Fibroblast of lung (primary cell): Measurements from ENCODE around the gene CELF5.

Experiments
- EZH2 ChIP-seq: IDR thresholded peaks from 2 replicates; pipeline ENCODE4 v1.5.1; 2012; ENCODE audit warnings: low read length, control low read depth, mild to moderate bottlenecking; ENCODE audit errors: missing control alignments
- TF ChIP-seq, protein P1 (sequence below), 2 donors: IDR thresholded peaks in 1 of 2; conservative IDR thresholded peaks in 1 of 2; 1 replicate in 1 of 2; 2 replicates in 1 of 2; pipeline ENCODE4 v1.5.1; 2011 to 2012; ENCODE audit warnings: low read length in 2 of 2, control low read depth in 1 of 2, inconsistent platforms in 1 of 2, low read depth in 1 of 2, mild to moderate bottlenecking in 1 of 2

DNA sequence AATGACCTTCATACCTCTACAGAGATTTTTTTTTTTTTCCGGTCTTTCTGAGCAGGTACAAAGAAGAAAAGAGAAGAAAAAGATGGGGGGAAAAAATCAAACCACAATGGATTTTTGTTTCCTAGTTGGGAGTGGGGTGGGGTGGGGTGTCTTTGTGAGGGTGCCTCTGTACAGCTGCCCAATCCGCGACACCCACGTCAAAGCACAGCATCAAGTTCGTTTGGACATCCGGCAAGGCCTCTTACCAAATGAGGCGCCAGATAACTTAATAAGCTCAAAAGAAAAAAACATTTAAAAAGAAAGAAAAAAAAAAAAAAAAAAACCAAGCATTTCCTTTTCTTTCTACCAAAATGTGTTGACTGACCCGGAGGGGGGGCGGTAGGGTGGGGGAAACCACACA is 71.6 kb downstream of the CELF5 start:
- TF ChIP-seq, protein P1, sequence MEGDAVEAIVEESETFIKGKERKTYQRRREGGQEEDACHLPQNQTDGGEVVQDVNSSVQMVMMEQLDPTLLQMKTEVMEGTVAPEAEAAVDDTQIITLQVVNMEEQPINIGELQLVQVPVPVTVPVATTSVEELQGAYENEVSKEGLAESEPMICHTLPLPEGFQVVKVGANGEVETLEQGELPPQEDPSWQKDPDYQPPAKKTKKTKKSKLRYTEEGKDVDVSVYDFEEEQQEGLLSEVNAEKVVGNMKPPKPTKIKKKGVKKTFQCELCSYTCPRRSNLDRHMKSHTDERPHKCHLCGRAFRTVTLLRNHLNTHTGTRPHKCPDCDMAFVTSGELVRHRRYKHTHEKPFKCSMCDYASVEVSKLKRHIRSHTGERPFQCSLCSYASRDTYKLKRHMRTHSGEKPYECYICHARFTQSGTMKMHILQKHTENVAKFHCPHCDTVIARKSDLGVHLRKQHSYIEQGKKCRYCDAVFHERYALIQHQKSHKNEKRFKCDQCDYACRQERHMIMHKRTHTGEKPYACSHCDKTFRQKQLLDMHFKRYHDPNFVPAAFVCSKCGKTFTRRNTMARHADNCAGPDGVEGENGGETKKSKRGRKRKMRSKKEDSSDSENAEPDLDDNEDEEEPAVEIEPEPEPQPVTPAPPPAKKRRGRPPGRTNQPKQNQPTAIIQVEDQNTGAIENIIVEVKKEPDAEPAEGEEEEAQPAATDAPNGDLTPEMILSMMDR (conservative IDR thresholded peaks at IDR 0.05 in 1 of 2, IDR thresholded peaks at IDR 0.05 in 1 of 2; ENCODE audit: low read depth in 1 of 2, low read length in 2 of 2): no peak
- TF ChIP-seq EZH2: no peak
